Chondrocyte (in vitro differentiated cells): ENCODE data around the gene EHD2. TPM values are rescaled to one million over a fixed set of nuclear protein-coding genes. Genes with fewer than 3 reads are reported as not detected.

Source experiments
- DNase-seq: peaks from one replicate; pipeline ENCODE4 v3.0.0; 2021; ENCODE audit warnings: mixed read lengths, low spot score
- H3K27ac Mint-ChIP-seq: one replicate; pipeline ENCODE4 v1.8.0; 2021; ENCODE audit warnings: mild to moderate bottlenecking, moderate library complexity, mixed read lengths; ENCODE audit not compliant: unreplicated experiment
- H3K27me3 Mint-ChIP-seq: 2 replicates; pipeline ENCODE4 v1.8.0; 2021; ENCODE audit warnings: low read depth, mixed read lengths
- H3K36me3 Mint-ChIP-seq: 2 replicates; pipeline ENCODE4 v1.8.0; 2021; ENCODE audit warnings: low read depth, mixed read lengths
- H3K4me1 Mint-ChIP-seq: 2 replicates; pipeline ENCODE4 v1.8.0; 2021; ENCODE audit warnings: low read depth, mild to moderate bottlenecking, mixed read lengths
- H3K4me3 Mint-ChIP-seq: one replicate; pipeline ENCODE4 v1.8.0; 2021; ENCODE audit warnings: mild to moderate bottlenecking, moderate library complexity, mixed read lengths; ENCODE audit not compliant: unreplicated experiment
- H3K9me3 Mint-ChIP-seq: 2 replicates; pipeline ENCODE4 v1.8.0; 2021; ENCODE audit warnings: low read depth, mixed read lengths
- total RNA-seq: library from RNA; stranded (reverse); gene quantifications from 3 replicates; pipeline ENCODE4 v1.2.1, GENCODE V29; 2021
- TF ChIP-seq, protein P1 (sequence below): fragments of 200-600 bp; sonication (generic); IDR thresholded peaks from 2 replicates; pipeline ENCODE4 v1.5.0; 2021; ENCODE audit warnings: antibody characterized with exemption, mild to moderate bottlenecking, moderate library complexity

Gene EHD2
- total RNA-seq, 1 donor from 2014 or later, result 493 TPM

DNA sequence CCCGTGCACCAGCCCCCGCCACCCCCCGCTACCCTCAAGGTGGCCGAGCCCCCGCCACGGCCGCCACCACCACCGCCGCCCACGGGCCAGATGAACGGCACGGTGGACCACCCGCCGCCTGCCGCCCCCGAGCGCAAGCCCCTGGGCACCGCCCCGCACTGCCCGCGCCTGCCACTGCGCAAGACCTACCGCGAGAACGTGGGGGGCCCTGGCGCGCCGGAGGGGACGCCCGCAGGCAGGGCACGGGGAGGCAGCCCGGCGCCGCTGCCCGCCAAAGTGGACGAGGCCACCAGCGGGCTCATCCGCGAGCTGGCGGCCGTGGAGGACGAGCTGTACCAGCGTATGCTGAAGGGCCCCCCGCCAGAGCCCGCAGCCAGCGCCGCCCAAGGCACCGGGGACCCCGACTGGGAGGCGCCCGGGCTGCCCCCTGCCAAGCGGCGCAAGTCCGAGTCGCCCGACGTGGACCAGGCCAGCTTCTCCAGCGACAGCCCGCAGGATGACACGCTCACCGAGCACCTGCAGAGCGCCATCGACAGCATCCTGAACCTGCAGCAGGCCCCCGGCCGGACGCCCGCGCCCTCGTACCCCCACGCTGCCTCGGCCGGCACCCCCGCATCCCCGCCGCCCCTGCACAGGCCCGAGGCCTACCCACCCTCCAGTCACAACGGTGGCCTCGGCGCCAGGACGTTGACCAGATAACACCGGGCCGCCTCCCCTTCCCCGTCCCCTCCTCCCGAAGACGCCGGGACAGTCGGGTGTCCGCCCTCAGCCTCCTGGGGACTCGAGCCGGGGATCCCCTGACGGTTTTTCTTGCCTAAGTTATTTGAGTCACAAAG is 11.3 kb upstream of the EHD2 start:
- Mint-ChIP-seq H3K4me1 (peaks cover 9% of the 10 kb centered on the region), H3K4me3 (no peak overlapping the region), H3K9me3 (no peaks in the 10 kb centered on the region), H3K27ac (no peak overlapping the region), H3K36me3 (peaks cover 6% of the 10 kb centered on the region), H3K27me3 (no peaks in the 10 kb centered on the region)
- no peak for DNase-seq
- TF ChIP-seq, protein P1, sequence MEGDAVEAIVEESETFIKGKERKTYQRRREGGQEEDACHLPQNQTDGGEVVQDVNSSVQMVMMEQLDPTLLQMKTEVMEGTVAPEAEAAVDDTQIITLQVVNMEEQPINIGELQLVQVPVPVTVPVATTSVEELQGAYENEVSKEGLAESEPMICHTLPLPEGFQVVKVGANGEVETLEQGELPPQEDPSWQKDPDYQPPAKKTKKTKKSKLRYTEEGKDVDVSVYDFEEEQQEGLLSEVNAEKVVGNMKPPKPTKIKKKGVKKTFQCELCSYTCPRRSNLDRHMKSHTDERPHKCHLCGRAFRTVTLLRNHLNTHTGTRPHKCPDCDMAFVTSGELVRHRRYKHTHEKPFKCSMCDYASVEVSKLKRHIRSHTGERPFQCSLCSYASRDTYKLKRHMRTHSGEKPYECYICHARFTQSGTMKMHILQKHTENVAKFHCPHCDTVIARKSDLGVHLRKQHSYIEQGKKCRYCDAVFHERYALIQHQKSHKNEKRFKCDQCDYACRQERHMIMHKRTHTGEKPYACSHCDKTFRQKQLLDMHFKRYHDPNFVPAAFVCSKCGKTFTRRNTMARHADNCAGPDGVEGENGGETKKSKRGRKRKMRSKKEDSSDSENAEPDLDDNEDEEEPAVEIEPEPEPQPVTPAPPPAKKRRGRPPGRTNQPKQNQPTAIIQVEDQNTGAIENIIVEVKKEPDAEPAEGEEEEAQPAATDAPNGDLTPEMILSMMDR, result no peak

DNA sequence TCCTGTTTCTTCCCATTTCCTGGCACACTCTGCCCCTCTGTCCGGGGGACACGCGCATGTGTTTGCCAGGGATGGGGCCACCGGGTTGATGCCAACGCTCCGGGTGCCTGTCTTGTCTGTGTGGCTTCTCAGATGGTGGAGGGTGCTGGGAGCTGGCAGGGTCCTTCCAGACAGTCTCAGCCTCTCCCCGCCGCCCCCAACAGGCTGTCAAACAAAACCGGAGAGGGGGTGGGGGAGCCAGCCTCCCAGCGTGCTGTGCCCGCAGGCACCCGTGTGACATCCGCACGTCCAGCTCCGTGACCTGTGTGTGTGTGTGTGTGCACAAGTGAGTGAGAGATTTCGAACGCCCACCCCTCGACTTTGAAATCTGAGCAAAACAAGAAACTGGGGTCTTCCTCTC is 10.6 kb upstream of the EHD2 start:
- peaks cover 6% of the 10 kb centered on the region for H3K36me3 Mint-ChIP-seq
- peaks cover 9% of the 10 kb centered on the region for H3K4me1 Mint-ChIP-seq
- H3K27me3 Mint-ChIP-seq, result no peaks in the 10 kb centered on the region
- no peak for DNase-seq
- H3K9me3 Mint-ChIP-seq, result no peaks in the 10 kb centered on the region
- TF ChIP-seq, protein P1, result no peak
- peak overlapping the region; percentile 5 for H3K27ac Mint-ChIP-seq
- no peak overlapping the region for H3K4me3 Mint-ChIP-seq

DNA sequence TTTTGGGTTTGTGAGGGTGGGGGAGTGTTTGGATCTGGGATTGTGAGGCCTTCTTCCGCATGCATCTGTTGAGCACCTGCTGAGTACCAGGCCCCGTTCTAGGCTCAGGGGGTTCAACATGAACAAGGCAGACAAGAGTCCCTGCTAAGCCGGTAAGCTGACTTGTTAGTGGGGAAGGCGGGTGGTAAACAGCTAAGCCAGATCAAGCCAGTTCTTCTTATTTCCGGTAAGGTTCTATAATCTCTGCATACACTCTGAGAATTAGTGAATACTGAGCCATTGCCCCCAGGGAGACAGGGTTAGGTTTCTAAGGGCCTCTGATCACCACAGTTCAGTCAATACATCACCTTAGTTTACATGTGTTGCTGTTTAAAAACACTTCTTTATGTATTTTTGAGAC is 9.9 kb upstream of the EHD2 start:
- H3K27me3 Mint-ChIP-seq, result no peaks in the 10 kb centered on the region
- TF ChIP-seq, protein P1, result no peak
- H3K4me3 Mint-ChIP-seq, result no peak overlapping the region
- no peak overlapping the region for H3K27ac Mint-ChIP-seq
- H3K36me3 Mint-ChIP-seq, result peaks cover 6% of the 10 kb centered on the region
- H3K4me1 Mint-ChIP-seq, result peaks cover 6% of the 10 kb centered on the region
- H3K9me3 Mint-ChIP-seq, result no peaks in the 10 kb centered on the region
- no peak for DNase-seq

DNA sequence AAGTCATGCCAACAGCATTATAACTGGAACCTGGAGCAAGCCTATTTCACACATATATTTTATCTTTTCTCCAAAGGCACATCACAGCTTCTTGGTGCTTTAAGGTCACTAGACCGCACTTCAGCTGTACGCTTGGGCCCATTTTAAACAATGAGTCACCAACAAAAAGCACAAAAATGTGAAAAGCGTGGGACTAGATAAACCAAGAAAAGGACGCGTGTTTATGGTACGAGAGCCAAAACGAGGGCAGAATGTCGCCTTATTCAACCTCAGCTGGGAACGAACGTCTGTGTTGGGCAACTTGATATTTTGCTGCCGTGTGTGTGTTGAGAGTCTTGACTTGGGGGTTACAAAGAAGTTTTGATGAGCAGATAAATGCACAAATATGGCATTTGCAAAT is 9.2 kb upstream of the EHD2 start:
- Mint-ChIP-seq H3K27me3 (no peaks in the 10 kb centered on the region), H3K4me3 (no peak overlapping the region), H3K9me3 (no peaks in the 10 kb centered on the region), H3K27ac (peak overlapping the region; percentile 24), H3K4me1 (peaks cover 6% of the 10 kb centered on the region), H3K36me3 (peaks cover 6% of the 10 kb centered on the region)
- TF ChIP-seq, protein P1, result no peak
- no peak for DNase-seq

DNA sequence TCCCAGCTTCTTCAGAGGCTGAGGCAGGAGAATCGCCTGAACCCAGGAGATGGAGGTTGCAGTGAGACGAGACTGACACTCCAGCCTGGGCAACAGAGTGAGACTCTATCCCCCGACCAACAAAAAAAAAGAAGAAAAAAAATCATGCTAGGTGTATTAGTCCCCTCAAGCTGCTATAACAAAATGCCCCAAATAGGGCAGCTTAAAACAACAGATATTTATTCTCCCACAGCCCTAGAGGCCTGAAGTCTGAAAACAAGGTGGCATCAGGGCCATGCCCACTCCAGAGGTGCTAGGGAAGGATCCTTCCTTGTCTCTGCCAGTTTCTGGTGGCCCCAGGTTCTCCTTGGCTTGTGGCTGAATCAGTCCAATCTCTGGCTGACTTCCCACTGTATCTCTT is 8.6 kb upstream of the EHD2 start:
- Mint-ChIP-seq H3K4me1 (peaks cover 6% of the 10 kb centered on the region), H3K4me3 (no peak overlapping the region), H3K9me3 (no peaks in the 10 kb centered on the region), H3K27ac (no peak overlapping the region), H3K27me3 (no peaks in the 10 kb centered on the region), H3K36me3 (peaks cover 6% of the 10 kb centered on the region)
- no peak for DNase-seq
- TF ChIP-seq, protein P1, result no peak
